ENCODE measurements around the gene SAPCD1. TPM values are rescaled to one million over a fixed set of nuclear protein-coding genes. Genes with fewer than 3 reads are reported as not detected.

Gene SAPCD1
- total and polyA plus RNA-seq, 4 donors: 0.59 to 2.6 (median 0.68) TPM; not detected in 1

DNA sequence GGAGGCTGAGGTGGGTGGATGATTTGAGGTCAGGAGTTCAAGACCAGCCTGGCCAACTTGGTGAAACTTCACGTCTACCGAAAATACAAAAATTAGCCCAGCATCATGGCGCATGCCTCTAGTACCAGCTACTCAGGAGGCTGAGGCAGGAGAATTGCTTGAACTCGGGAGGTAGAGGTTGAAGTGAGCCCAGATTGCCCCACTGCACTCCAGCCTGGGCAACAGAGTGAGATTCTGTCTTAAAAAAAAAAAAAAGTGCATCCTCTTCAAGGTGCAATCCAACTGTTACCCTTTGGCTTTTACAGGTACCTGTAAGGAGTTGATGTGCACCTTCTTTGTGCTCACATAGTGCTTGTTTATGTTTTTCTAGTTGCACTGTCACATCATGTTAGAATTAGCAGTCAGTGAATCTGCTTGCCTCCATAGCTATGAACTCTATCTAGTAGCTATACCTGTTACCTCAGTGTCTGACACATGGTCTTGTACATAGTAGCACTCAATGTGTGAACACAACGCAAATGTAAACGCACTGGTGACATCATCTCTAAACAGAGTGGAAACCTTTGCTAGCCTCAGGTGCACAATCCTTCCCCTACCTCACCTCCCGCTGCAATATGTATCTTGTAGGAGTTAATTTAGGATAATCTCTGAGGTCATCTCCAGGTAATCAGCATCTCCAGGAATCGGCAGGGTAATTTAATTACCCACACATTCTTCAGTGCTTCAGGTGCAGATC, 13.0 kb upstream of the SAPCD1 start (continued):
- TF ChIP-seq, protein P1, sequence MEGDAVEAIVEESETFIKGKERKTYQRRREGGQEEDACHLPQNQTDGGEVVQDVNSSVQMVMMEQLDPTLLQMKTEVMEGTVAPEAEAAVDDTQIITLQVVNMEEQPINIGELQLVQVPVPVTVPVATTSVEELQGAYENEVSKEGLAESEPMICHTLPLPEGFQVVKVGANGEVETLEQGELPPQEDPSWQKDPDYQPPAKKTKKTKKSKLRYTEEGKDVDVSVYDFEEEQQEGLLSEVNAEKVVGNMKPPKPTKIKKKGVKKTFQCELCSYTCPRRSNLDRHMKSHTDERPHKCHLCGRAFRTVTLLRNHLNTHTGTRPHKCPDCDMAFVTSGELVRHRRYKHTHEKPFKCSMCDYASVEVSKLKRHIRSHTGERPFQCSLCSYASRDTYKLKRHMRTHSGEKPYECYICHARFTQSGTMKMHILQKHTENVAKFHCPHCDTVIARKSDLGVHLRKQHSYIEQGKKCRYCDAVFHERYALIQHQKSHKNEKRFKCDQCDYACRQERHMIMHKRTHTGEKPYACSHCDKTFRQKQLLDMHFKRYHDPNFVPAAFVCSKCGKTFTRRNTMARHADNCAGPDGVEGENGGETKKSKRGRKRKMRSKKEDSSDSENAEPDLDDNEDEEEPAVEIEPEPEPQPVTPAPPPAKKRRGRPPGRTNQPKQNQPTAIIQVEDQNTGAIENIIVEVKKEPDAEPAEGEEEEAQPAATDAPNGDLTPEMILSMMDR (IDR thresholded peaks at IDR 0.05; ENCODE audit: low read depth, low read length, missing input control): no peak
- TF ChIP-seq FOXA1 (IDR thresholded peaks at IDR 0.05): no peak
- TF ChIP-seq EGR1 (IDR thresholded peaks at IDR 0.05; ENCODE audit: low read depth in 2 of 2): no peak
- no peak for TF ChIP-seq NR2F2 (IDR thresholded peaks at IDR 0.05)

DNA sequence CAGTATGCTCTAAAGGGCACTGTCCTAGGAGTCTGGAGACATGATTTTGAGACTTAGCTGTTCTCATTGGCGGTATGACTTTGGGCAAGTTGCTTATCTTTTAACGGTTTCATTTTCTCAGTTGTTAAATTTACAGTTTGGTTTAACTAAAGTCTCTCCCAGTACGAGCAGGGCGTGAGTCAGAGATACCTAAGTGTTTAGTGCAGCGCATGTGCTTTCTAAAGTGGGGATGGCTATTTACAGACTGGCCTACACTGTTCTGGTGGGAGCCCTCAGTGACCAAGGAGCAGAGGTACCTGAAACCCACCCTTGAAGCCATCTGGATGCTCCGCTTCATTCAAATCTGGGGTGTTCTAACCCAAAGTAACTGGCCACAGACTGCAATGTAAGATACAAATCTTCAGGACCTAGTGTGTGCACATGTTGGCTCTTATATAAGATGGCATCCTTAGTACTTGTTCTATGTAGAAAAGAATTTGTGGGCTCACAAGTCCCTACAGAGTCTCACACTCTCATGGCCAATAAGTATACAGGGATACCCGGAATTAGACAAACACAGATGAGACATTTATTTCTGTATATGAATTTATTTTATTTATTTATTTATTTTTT, 11.9 kb upstream of the SAPCD1 start:
- WGBS: 91% methylated on average over 7 of the region's 7 CpGs
- no peaks in the 10 kb centered on the region for H3K4me1 ChIP-seq (ENCODE audit: control insufficient read depth in 4 of 4, insufficient read depth in 4 of 4, low read length in 3 of 4)

More for the DNA sequence above, 11.9 kb upstream of the SAPCD1 start:
- Histone ChIP-seq H3K36me3 (ENCODE audit: control insufficient read depth in 4 of 4, insufficient read depth in 3 of 4, low read depth in 1 of 4, low read length in 3 of 4) (no peaks in the 10 kb centered on the region), H3K4me3 (ENCODE audit: low read depth in 1 of 3, low read length in 3 of 3) (no peak overlapping the region), H3K9ac (ENCODE audit: low read depth in 1 of 2, low read length in 2 of 2) (no peak overlapping the region), H3K27me3 (ENCODE audit: control insufficient read depth in 4 of 4, insufficient read depth in 4 of 4, low read length in 3 of 4) (no peaks in the 10 kb centered on the region), H3K27ac (ENCODE audit: low read depth in 1 of 2, low read length in 2 of 2) (no peak overlapping the region), H3K9me3 (ENCODE audit: control insufficient read depth in 4 of 4, low read length in 3 of 4) (no peaks in the 10 kb centered on the region)
- TF ChIP-seq, protein P2, sequence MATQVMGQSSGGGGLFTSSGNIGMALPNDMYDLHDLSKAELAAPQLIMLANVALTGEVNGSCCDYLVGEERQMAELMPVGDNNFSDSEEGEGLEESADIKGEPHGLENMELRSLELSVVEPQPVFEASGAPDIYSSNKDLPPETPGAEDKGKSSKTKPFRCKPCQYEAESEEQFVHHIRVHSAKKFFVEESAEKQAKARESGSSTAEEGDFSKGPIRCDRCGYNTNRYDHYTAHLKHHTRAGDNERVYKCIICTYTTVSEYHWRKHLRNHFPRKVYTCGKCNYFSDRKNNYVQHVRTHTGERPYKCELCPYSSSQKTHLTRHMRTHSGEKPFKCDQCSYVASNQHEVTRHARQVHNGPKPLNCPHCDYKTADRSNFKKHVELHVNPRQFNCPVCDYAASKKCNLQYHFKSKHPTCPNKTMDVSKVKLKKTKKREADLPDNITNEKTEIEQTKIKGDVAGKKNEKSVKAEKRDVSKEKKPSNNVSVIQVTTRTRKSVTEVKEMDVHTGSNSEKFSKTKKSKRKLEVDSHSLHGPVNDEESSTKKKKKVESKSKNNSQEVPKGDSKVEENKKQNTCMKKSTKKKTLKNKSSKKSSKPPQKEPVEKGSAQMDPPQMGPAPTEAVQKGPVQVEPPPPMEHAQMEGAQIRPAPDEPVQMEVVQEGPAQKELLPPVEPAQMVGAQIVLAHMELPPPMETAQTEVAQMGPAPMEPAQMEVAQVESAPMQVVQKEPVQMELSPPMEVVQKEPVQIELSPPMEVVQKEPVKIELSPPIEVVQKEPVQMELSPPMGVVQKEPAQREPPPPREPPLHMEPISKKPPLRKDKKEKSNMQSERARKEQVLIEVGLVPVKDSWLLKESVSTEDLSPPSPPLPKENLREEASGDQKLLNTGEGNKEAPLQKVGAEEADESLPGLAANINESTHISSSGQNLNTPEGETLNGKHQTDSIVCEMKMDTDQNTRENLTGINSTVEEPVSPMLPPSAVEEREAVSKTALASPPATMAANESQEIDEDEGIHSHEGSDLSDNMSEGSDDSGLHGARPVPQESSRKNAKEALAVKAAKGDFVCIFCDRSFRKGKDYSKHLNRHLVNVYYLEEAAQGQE (IDR thresholded peaks at IDR 0.05): no peak
- no peak for TF ChIP-seq MAX (IDR thresholded peaks at IDR 0.05)
- TF ChIP-seq, protein P3, sequence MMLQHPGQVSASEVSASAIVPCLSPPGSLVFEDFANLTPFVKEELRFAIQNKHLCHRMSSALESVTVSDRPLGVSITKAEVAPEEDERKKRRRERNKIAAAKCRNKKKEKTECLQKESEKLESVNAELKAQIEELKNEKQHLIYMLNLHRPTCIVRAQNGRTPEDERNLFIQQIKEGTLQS (IDR thresholded peaks at IDR 0.05): no peak
- TF ChIP-seq RAD21 (IDR thresholded peaks at IDR 0.05): no peak
- TF ChIP-seq EGR1 (IDR thresholded peaks at IDR 0.05; ENCODE audit: low read depth in 2 of 2): no peak
- TF ChIP-seq, protein P1 (IDR thresholded peaks at IDR 0.05; ENCODE audit: low read depth, low read length, missing input control): no peak
- no peak for TF ChIP-seq NR2F2 (IDR thresholded peaks at IDR 0.05)
- TF ChIP-seq, protein P4, sequence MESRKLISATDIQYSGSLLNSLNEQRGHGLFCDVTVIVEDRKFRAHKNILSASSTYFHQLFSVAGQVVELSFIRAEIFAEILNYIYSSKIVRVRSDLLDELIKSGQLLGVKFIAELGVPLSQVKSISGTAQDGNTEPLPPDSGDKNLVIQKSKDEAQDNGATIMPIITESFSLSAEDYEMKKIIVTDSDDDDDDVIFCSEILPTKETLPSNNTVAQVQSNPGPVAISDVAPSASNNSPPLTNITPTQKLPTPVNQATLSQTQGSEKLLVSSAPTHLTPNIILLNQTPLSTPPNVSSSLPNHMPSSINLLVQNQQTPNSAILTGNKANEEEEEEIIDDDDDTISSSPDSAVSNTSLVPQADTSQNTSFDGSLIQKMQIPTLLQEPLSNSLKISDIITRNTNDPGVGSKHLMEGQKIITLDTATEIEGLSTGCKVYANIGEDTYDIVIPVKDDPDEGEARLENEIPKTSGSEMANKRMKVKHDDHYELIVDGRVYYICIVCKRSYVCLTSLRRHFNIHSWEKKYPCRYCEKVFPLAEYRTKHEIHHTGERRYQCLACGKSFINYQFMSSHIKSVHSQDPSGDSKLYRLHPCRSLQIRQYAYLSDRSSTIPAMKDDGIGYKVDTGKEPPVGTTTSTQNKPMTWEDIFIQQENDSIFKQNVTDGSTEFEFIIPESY (IDR thresholded peaks at IDR 0.05): no peak
- no peak for TF ChIP-seq GABPA (IDR thresholded peaks at IDR 0.05 in 1 of 2, conservative IDR thresholded peaks at IDR 0.05 in 1 of 2)
- TF ChIP-seq YY1 (IDR thresholded peaks at IDR 0.05): no peak
- TF ChIP-seq FOXA1 (IDR thresholded peaks at IDR 0.05): no peak
- TF ChIP-seq HNF4A (conservative IDR thresholded peaks at IDR 0.05): no peak
- TF ChIP-seq FOXA2 (IDR thresholded peaks at IDR 0.05): no peak
- no peak for TF ChIP-seq RXRA (IDR thresholded peaks at IDR 0.05)
- no peak for TF ChIP-seq SP1 (IDR thresholded peaks at IDR 0.05)
- no peak for TF ChIP-seq HNF4G (IDR thresholded peaks at IDR 0.05)
- no peak for TF ChIP-seq JUND (IDR thresholded peaks at IDR 0.05)
- no peak for TF ChIP-seq TAF1 (conservative IDR thresholded peaks at IDR 0.05)
- no peak for DNase-seq (ENCODE audit: low spot score)
